Breast epithelium (tissue), 4 donors: ENCODE results near the gene TMCO6. TPM values are rescaled to one million over a fixed set of nuclear protein-coding genes. Genes with fewer than 3 reads are reported as not detected.

Experiments
- DNase-seq, 2 donors: peaks; one replicate each; pipeline ENCODE4 v3.0.0-alpha.2; 2019; ENCODE audit warnings: low spot score in 2 of 2
- H3K27ac ChIP-seq, 2 donors: fragments of 200-600 bp; sonication (generic) in 1 of 2; one replicate each; pipeline ENCODE4 v1.5.1; 2016 to 2019; ENCODE audit warnings: mild to moderate bottlenecking in 1 of 2
- H3K27me3 ChIP-seq, 2 donors: fragments of 200-600 bp; sonication (generic) in 1 of 2; one replicate each; pipeline versions ENCODE4 v1.5.1 to v1.6.0; 2017 to 2019; ENCODE audit warnings: control low read depth in 1 of 2, mild to moderate bottlenecking in 1 of 2
- H3K36me3 ChIP-seq: fragments of 200-600 bp; one replicate; pipeline ENCODE4 v1.5.1; 2019
- H3K4me1 ChIP-seq, 2 donors: fragments of 200-600 bp; sonication (generic); one replicate each; pipeline ENCODE4 v1.5.1; 2016 to 2019; ENCODE audit warnings: control low read depth in 1 of 2
- H3K4me3 ChIP-seq, 3 donors: fragments of 200-600 bp; sonication (generic); 1 replicate in 2 of 3; 2 replicates in 1 of 3; pipeline ENCODE4 v1.5.1; 2016 to 2019; ENCODE audit warnings: mild to moderate bottlenecking in 3 of 3, moderate library complexity in 2 of 3
- H3K9me3 ChIP-seq, 2 donors: fragments of 200-600 bp; sonication (generic) in 1 of 2; one replicate each; pipeline ENCODE4 v1.5.1; 2016 to 2019; ENCODE audit warnings: control low read depth in 1 of 2
- POLR2A ChIP-seq: fragments of 450-650 bp; IDR thresholded peaks from one replicate; pipeline ENCODE4 v1.6.1; 2016; ENCODE audit warnings: antibody characterized with exemption, mild to moderate bottlenecking, moderate library complexity
- intact Hi-C: fragments of 100-400 bp; cut with DNase I; formaldehyde crosslinking; loops from one replicate; pipeline ENCODE4 v1.15.1; 2023; ENCODE audit warnings: low total_unique reads
- total RNA-seq, 3 donors: library from RNA; depleted of rRNA; stranded (reverse); fragments of >200 nt; gene quantifications; one replicate each; pipeline ENCODE4 v1.1.0, GENCODE V29; 2016

TMCO6 gene
- total RNA-seq, 3 donors from 2014 or later = 23.0 to 45.4 (median 34.1) TPM

DNA sequence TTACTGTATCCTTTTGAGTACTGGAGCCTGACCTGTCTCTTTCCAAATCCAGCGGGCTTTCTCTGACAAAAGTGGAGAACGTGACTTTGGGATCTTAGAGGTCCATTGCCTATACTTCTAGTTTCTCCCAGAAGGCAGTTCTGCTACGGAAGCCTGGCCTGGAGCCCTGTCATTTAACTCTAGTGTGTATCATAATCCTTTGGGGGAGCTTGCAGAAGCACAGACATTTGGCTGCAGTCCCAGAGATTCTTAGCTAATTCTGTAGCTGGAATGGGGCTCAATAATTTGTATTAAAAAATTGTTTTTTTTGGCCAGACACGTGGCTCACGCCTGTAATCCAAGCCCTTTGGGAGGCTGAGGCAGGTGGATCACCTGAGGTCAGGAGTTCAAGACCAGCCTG is 55.0 kb downstream of the TMCO6 start:
- no peak overlapping the region for H3K4me3 ChIP-seq
- intact Hi-C loops = no loop called here
- H3K36me3 ChIP-seq = peaks cover 15% of the 10 kb centered on the region
- no peaks in the 10 kb centered on the region for H3K9me3 ChIP-seq
- TF ChIP-seq POLR2A = no peak
- peaks cover 0 to 12% of the 10 kb centered on the region in 2 donors for H3K4me1 ChIP-seq
- no peaks in the 10 kb centered on the region for H3K27me3 ChIP-seq
- no peak overlapping the region for H3K27ac ChIP-seq
- no peak for DNase-seq

Other genes with a start within 250 kb of the TMCO6 start
- 100 to 1,000 TPM; 133 to 196 (median 158) TPM for gene ANKHD1, start 237.6 kb upstream of the TMCO6 start, total RNA-seq
- gene EIF4EBP3, start 91.8 kb upstream of the TMCO6 start, total RNA-seq = 10 to 100 TPM; 18.0 to 38.1 (median 24.9) TPM
- 10 to 100 TPM; 13.6 to 28.4 (median 24.9) TPM for gene SRA1, start 82.0 kb upstream of the TMCO6 start, total RNA-seq
- 10 to 100 TPM; 22.2 to 39.8 (median 35.7) TPM for gene APBB3, start 74.9 kb upstream of the TMCO6 start, total RNA-seq
- gene SLC35A4, start 74.6 kb upstream of the TMCO6 start, total RNA-seq = 10 to 100 TPM; 20.3 to 30.4 (median 27.0) TPM
- gene CD14, start 6.3 kb upstream of the TMCO6 start, total RNA-seq = 100 to 1,000 TPM in 1 of 3 donors, 10 to 100 TPM in 2; 46.9 to 119 (median 65.7) TPM
- 10 to 100 TPM; 60.0 to 68.2 (median 67.8) TPM for gene NDUFA2, start 8.2 kb downstream of the TMCO6 start, total RNA-seq
- 100 to 1,000 TPM; 113 to 146 (median 138) TPM for gene IK, start 8.4 kb downstream of the TMCO6 start, total RNA-seq
- gene WDR55, start 25.5 kb downstream of the TMCO6 start, total RNA-seq = 10 to 100 TPM; 20.0 to 25.6 (median 25.3) TPM
- 1 to 10 TPM in 2 of 3 donors, under 1 TPM in 1; 0.88 to 2.6 (median 1.4) TPM for gene DND1, start 34.1 kb downstream of the TMCO6 start, total RNA-seq
- 10 to 100 TPM; 43.2 to 53.7 (median 53.1) TPM for gene HARS1, start 51.9 kb downstream of the TMCO6 start, total RNA-seq
- 10 to 100 TPM; 21.1 to 39.4 (median 32.4) TPM for gene HARS2, start 52.0 kb downstream of the TMCO6 start, total RNA-seq
- 10 to 100 TPM; 45.2 to 55.0 (median 52.2) TPM for gene ZMAT2, start 61.0 kb downstream of the TMCO6 start, total RNA-seq
- gene PCDHA1, start 146.7 kb downstream of the TMCO6 start, total RNA-seq = not detected
- gene PCDHA2, start 155.4 kb downstream of the TMCO6 start, total RNA-seq = under 1 TPM in 2 of 3 donors, not detected in 1; 0.33 to 0.59 TPM
- 1 to 10 TPM in 1 of 3 donors, under 1 TPM in 2; 0.96 to 2.8 (median 0.98) TPM for gene PCDHA3, start 161.6 kb downstream of the TMCO6 start, total RNA-seq
- gene PCDHA4, start 167.6 kb downstream of the TMCO6 start, total RNA-seq = 1 to 10 TPM in 2 of 3 donors, under 1 TPM in 1; 0.64 to 5.4 (median 2.6) TPM
- 1 to 10 TPM in 1 of 3 donors, under 1 TPM in 2; 0.16 to 1.2 (median 0.66) TPM for gene PCDHA5, start 182.2 kb downstream of the TMCO6 start, total RNA-seq
- 1 to 10 TPM in 2 of 3 donors, under 1 TPM in 1; 0.96 to 4.2 (median 2.6) TPM for gene PCDHA6, start 188.5 kb downstream of the TMCO6 start, total RNA-seq
- 1 to 10 TPM; 1.3 TPM for gene PCDHA7, start 194.8 kb downstream of the TMCO6 start, total RNA-seq
- gene PCDHA8, start 201.7 kb downstream of the TMCO6 start, total RNA-seq = under 1 TPM; 0.32 to 0.98 (median 0.88) TPM
- 1 to 10 TPM in 1 of 3 donors, under 1 TPM in 2; 0.16 to 1.5 (median 0.66) TPM for gene PCDHA9, start 208.9 kb downstream of the TMCO6 start, total RNA-seq
- gene PCDHA10, start 216.4 kb downstream of the TMCO6 start, total RNA-seq = 1 to 10 TPM in 2 of 3 donors, under 1 TPM in 1; 0.64 to 6.4 (median 4.9) TPM
- 1 to 10 TPM in 2 of 3 donors, under 1 TPM in 1; 0.48 to 4.3 (median 3.4) TPM for gene PCDHA11, start 229.5 kb downstream of the TMCO6 start, total RNA-seq
- gene PCDHA12, start 235.9 kb downstream of the TMCO6 start, total RNA-seq = 1 to 10 TPM in 2 of 3 donors, under 1 TPM in 1; 0.48 to 6.9 (median 5.0) TPM
- gene PCDHA13, start 242.7 kb downstream of the TMCO6 start, total RNA-seq = 1 to 10 TPM; 1.3 to 3.5 (median 1.6) TPM